Measurements from ENCODE around the gene CD3E. TPM values are rescaled to one million over a fixed set of nuclear protein-coding genes. Genes with fewer than 3 reads are reported as not detected.
A peak's percentile ranks its signal among the peaks of the same experiment; 100 is the strongest.

The CD3E gene
- total and polyA plus RNA-seq, 2 of the 8 experiments (the other 6 are each of a cell fraction or from before 2014, with no cell fraction given), result not detected

GRCh38 chr11:118281284-118281683 is 23.2 kb upstream of the CD3E start:
- TF ChIP-seq CREB1 (IDR thresholded peaks at IDR 0.05), result no peak
- TF ChIP-seq PHF8 (conservative IDR thresholded peaks at IDR 0.05; ENCODE audit: low read depth, low read length), result no peak
- TF ChIP-seq HDAC2 (IDR thresholded peaks at IDR 0.05; ENCODE audit: borderline replicate concordance in 1 of 2, low read depth in 2 of 2, low read length in 2 of 2), result no peak
- no peak for TF ChIP-seq EGR1 (IDR thresholded peaks at IDR 0.05; ENCODE audit: borderline replicate concordance, low read depth, low read length)
- TF ChIP-seq CTCF (IDR thresholded peaks at IDR 0.05; ENCODE audit: control extremely low read depth in 1 of 3, insufficient read depth in 1 of 3, low read depth in 1 of 3, low read length in 3 of 3), result no peak

More at GRCh38 chr11:118281284-118281683, 23.2 kb upstream of the CD3E start:
- H3K9ac ChIP-seq (replicated peaks in 1 of 4; ENCODE audit: extremely low read depth in 1 of 4, low read depth in 3 of 4, low read length in 3 of 4), result no peak overlapping the region
- no peak overlapping the region for H3K14ac ChIP-seq (ENCODE audit: insufficient read length)
- H3K36me3 ChIP-seq (ENCODE audit: control insufficient read depth in 2 of 4, insufficient read depth in 4 of 4, low read length in 3 of 4), result no peaks in the 10 kb centered on the region
- H2BK20ac ChIP-seq (ENCODE audit: low read length), result no peak overlapping the region
- H2BK15ac ChIP-seq (ENCODE audit: low read length), result no peak overlapping the region
- H3K79me2 ChIP-seq (ENCODE audit: control insufficient read depth in 1 of 2, insufficient read depth in 2 of 2, low read length in 2 of 2), result no peaks in the 10 kb centered on the region
- H4K20me1 ChIP-seq (replicated peaks in 1 of 2; ENCODE audit: control insufficient read depth in 1 of 2, insufficient read depth in 2 of 2, low read length in 2 of 2), result no peaks in the 10 kb centered on the region
- H3K23me2 ChIP-seq (ENCODE audit: low read depth, low read length), result no peaks in the 10 kb centered on the region
- ChIA-PET POLR2A (ENCODE audit: partially characterized antibody) (no interaction called here), CTCF (ENCODE audit: partially characterized antibody) (interaction anchor here (1.0 to 2.3 kb wide), 6 partner anchors 10 to 82 kb away, joined by 3 to 12 read pairs (median 4); no protein-coding TSS in a partner anchor)
- no peak overlapping the region for H3K27ac ChIP-seq (ENCODE audit: low read depth, low read length)
- H2AFZ ChIP-seq (ENCODE audit: low read length), result peak overlapping the region; percentile 17; the same call in 1 of the 2 replicates
- H3K4me3 ChIP-seq (ENCODE audit: extremely low read depth in 1 of 4, insufficient read depth in 2 of 4, low read depth in 3 of 4, low read length in 4 of 4), result no peak overlapping the region
- H3K4me2 ChIP-seq (ENCODE audit: insufficient read depth in 1 of 2, low read depth in 2 of 2, low read length in 2 of 2), result no peak overlapping the region
- H2BK5ac ChIP-seq (ENCODE audit: low read depth, low read length), result no peak overlapping the region
- no peaks in the 10 kb centered on the region for H3K4me1 ChIP-seq (replicated peaks in 1 of 4; ENCODE audit: control insufficient read depth in 3 of 4, insufficient read depth in 4 of 4, low read length in 3 of 4)
- no peak overlapping the region for H3K23ac ChIP-seq (ENCODE audit: insufficient read length)
- no peak overlapping the region for H2BK12ac ChIP-seq (ENCODE audit: low read depth, low read length)
- H3K4ac ChIP-seq (replicated peaks; ENCODE audit: insufficient read length, low read depth, low read length), result no peak overlapping the region
- no peak overlapping the region for H2BK120ac ChIP-seq (replicated peaks; ENCODE audit: low read depth, low read length)
- H4K91ac ChIP-seq (replicated peaks; ENCODE audit: insufficient read length, low read length), result no peak overlapping the region
- H2AK5ac ChIP-seq (ENCODE audit: low read depth, low read length), result no peak overlapping the region
- no peak for FAIRE-seq
- no peak overlapping the region for H3K56ac ChIP-seq (replicated peaks; ENCODE audit: insufficient read length, low read depth, low read length)
- 100% methylated on average over 1 of the region's 1 CpG; no CpG with 5 or more reads in 1 of the 2 experiments for WGBS, 2 experiments (ENCODE audit: extremely low coverage in 1 of 2, insufficient coverage in 1 of 2, insufficient read length in 1 of 2, insufficient replicate concordance in 2 of 2, low coverage in 1 of 2, low lambda C conversion rate in 2 of 2, missing lambda C conversion rate in 1 of 2)
- H3K27me3 ChIP-seq (replicated peaks in 1 of 4; ENCODE audit: control insufficient read depth in 3 of 4, extremely low read depth in 1 of 4, insufficient read depth in 3 of 4, low read length in 3 of 4), result no peaks in the 10 kb centered on the region
- DNase-seq (ENCODE audit: low read depth in 1 of 2, low spot score in 2 of 2), result no peak
- H3K18ac ChIP-seq (ENCODE audit: extremely low read depth, low read length), result no peak overlapping the region
- H4K5ac ChIP-seq (ENCODE audit: insufficient read length, low read depth, low read length), result no peak overlapping the region
- H4K8ac ChIP-seq (ENCODE audit: extremely low read depth, insufficient read depth, low read length), result no peak overlapping the region
- no peaks in the 10 kb centered on the region for H3K79me1 ChIP-seq (ENCODE audit: low read depth, low read length)
- H3K9me3 ChIP-seq (ENCODE audit: insufficient read depth in 2 of 2, low read depth in 1 of 2, low read length in 1 of 2), result no peaks in the 10 kb centered on the region

Data from H1 (cell line).